HT1080 (cell line): Measurements from ENCODE around the gene CELSR2. TPM values are rescaled to one million over a fixed set of nuclear protein-coding genes. Genes with fewer than 3 reads are reported as not detected.
"Not testable (repeated sequence)": the region's sequence is repeated elsewhere in the genome, so short reads cannot be mapped to it uniquely, and the experiment has no call there.

Source experiments
- DNase-seq: peaks from one replicate; pipeline ENCODE4 v3.0.0-alpha.2; 2015; ENCODE audit warnings: low read depth
- total RNA-seq: library from RNA; depleted of rRNA; stranded (reverse); fragments of >200 nt; shearing (Covaris generic); gene quantifications from 2 replicates; pipeline ENCODE4 v1.2.3, GENCODE V29; 2014

CELSR2 gene
- total RNA-seq, 1 experiment from 2014 or later: 1.7 TPM

DNA sequence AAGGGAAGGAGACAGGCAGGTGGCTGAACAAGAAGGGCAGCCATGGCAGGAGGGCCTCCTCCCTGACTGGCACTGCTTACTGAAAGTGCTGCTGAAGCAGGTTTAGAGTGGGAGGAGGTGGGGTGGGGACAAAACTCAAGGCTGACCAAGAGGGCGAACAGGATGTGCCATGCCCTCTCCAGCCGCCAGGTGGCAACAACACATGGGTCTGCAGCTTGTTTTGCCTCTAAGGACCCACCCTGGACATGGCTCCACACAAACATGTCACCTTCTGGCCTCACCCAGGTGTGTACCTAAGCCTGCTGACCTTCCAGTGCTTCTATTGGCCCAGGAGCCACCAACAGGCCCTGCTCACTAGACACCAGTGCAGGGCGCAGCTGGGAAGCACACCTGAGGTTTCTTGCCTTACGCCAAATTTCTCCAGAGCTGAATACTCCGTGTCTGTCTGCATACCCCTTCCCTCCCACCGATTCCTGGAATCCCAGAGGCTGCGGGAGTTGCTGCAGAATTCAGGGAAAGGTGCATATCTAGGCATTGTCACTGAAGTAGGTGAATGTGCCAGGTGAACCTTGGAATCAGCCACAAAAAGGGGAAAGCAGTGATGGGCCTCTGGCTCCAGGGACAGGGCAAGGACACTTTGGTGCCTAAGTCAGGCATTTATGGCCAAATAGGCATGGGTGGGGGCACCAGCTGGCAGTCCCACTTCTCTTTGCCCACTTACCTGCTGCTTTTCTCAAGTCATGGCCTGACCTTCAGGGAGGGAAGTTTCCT lies 28.3 kb downstream of the CELSR2 start:
- peak; percentile 75 for DNase-seq

DNA sequence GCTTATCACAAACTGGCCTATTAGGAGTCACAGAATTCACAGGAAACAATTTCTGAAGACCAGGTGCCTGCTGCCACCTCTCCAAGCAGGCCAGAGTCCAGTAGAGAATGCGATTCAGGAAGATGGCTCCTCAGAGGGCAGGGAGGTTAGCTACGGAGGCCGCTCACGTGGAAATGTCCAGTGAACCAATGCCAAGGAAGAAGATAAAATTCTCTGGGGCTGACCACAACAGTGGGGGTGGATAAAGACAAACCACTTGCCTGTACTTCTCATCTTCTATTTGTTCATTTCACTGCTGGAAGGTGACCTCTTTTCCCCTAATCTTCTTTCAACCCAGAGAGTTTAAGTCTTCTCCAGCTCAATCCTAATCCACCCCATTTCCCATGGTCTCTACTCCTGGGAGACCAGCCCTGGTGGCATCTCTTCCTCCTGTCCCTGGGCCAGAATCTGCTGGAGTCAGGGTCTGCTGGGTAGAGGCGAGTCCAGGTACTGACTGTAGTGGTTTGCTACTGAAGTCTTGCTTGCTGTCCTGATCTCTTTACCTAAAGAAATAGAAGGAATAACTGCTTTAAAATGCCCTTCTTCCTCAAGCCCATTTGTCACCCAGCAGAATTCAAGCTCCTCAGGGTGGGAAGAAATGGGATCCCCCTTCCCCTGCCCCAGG lies 30.4 kb downstream of the CELSR2 start:
- no peak for DNase-seq

DNA sequence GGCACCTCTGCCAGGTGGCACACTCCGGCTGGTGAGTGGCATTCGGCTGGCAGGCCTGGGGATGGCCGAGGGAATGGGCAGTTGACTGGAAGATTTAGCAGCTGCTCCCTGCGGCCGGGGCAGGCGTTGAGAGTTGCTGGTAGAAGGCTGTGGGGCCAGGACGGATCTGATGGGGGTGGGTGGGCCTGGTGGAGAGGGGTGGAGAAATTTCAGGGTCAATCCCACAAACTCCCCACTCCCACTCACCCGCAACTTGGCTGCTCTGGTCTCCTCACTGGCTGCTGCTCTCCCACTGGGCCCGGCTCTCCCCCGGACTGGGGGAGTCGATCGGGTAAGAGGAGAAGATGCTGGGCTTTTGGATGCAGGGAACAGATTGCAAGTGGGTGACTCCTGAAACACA lies 31.5 kb downstream of the CELSR2 start:
- no peak for DNase-seq

DNA sequence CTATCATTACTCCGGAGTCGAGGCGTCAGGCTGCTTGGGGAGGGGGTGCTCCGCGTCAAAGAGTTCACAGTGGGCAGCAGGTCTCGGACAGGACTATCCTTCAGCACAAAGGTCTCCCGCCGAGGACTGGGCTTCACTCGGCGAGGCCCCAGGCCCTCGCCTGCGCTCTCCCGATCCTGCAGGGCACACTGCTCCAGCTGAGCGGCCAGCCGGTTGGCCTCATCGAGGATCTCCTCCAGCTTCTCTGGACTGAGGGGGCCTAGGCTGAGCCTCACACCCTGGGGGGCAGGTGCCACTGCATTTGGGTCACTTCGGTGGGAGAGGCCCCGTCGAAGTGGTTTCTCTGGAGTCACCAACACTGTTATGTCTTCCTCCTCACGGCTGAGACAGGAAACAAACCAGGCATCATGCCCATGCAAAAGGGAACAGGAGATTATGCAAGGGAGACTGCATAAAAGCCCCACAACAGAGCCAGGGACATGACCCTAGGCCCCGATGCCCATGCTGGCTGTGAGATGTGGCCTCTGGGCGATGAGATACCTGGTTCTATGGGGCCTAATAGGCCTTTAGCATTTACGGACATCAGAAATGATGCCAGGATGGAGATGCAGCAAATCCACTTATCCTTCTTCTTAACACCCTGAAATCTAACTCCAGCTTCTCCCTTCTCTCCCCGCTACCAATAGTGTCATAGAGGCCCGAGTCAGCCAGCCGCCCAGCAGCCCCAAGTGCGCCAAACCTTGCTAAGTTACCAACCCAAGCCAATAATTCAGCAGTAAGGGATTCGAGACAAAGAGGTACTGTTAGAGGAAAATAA lies 32.5 kb downstream of the CELSR2 start:
- DNase-seq: no peak

DNA sequence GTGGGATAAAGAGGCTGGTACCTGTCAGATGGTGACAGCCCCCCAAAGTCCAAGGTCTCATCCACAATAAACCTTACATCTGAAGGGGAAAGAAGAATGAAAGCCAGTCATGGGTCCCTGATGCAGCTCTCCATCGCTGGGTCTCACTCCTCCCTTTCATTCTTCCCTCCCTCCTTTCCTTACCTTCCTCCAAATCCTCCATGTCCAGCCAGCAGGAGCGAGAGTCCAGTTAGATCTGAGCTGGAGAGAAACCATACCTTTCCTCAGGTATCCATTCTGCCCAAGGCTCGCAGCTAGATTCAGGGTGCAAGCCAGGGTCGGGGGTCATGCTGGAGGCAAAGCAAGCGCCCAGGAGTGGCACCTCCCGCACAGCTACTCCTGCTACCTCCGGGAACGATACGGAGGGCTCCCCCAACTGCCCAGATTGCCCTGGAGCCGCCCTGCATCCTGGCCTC lies 33.2 kb downstream of the CELSR2 start:
- DNase-seq: no peak

DNA sequence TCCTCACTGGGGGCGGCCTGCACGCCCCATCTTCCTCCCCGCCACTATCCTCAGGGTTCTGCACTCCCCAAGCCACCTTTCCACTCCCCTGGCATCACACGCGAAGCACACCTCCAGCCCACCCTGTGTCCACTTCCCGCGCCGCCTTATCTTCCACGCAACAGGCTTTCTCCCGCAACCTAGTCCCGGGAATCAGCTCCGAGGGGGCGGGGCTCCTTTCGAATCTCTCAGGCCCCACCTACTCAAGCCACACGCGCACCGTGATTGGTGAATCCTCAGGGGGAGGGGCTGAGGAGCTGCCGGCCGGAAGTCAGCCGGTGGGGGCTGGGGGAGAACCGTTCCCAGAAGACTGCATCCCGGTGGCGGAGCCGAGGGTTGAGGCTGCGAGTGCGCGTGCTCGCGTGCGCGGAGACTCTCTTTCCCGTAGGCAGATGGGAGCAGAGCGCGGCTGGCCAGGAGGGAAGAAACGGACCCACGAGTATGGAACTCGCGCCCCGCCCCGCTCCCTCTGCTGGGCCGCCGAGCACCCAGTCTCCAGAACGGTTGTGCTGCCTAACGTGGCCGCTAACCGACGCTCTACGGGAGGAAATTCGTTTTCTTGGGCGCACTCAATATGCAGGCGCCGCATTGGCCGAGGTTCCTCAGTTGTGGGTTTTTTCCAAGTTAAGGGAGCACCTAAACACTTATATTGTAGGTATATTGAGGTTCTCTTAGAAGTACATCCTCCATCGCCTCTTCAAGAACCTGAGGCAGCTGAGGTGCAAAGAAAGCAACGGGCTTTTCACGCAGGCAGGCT lies 33.8 kb downstream of the CELSR2 start, which contains the start of gene PSRC1:
PSRC1 (minus strand) TSS at position 194 of the 796 bp plus-strand sequence.
- peak; percentile 94 for DNase-seq

DNA sequence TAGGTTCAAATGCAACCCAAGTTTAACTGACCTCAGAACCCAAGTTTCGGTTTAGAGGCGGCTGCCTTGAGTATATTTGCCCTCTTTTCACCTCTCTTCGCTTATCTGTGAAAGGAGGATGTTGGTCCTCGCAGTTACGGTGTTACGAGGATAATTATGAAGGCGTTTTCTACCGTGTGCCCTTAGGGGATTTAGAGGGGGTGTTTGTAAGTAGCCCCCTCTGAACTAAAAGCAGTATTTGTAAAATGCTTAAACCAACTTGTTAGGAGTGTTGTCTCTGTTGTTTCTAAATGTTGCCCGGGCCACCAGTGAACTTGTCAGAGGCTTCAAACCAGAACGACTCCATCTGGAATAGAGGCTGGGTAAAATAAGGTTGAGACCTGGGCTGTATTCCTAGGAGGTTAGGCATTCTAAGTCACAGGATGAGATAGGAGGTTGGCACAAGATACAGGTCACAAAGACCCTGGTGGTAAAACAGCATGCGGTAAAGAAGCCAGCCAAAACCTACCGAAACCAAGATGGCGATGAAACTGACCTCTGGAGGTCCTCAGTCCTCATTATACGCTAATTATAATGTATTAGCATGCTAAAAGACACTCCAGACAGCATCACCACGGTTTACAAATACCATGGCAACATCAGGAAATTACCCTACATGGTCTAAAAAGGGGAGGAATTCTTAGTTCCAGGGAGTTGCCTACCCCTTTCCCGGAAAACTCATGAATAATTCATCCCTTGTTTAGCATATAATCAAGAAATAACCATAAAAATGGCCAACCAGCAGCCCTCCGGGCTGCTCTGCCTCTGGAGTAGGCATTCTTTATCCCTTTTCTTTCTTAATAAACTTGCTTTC lies 34.6 kb downstream of the CELSR2 start:
- no peak for DNase-seq

DNA sequence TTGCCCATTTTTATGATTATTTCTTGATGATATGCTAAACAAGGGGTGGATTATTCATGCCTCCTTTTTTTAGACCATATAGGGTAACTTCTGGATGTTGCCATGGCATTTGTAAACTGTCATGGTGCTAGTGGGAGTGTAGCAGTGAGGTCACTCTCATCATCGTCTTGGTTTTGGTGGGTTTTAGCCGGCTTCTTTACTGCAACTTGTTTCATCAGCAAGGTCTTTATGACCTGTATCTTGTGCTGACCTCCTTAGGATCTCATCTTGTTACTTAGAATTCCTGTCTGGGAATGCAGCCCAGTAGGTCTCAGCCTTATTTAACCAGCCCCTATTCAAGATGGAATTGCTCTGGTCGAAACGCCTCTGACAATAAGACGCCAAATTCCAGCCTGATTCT lies 37.4 kb downstream of the CELSR2 start:
- not testable (repeated sequence) for DNase-seq

DNA sequence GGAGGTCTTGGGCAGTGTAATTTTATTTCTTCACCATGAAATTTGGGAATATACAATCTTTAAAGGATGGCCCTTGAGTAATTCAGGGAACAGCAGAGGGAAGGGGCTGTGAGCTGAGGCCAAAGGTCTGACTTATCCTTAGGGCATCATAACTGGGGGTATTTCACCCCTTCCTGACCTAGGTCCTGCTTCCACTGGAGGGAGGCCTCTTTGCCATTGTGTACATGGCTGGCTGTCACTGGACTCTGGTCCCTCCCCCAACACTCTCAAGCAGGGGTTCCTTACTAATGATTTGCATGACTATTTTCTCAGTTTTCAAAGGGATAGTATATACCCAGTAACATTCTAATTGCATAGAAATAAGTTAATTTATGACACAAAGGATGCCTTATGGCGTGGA lies 40.8 kb downstream of the CELSR2 start:
- no peak for DNase-seq

DNA sequence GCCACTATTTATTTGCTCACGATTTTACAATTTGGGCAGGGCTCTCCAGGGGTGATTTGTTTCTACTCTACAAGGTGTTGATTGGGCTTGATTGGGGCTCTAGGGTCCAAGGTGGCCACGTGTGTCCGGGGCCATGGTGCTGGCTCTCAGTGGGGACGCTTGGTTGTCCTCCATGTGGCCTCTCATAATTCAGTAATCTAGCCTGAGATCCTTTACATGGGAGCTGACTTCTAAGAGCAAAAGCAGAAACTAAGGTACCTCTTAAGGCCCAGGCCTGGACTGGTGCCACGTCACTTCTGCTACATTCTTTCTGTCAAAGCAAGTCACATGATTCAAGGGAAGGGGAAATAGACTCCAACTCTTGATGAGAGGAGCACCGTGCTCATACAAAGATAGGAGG lies 41.7 kb downstream of the CELSR2 start:
- no peak for DNase-seq

DNA sequence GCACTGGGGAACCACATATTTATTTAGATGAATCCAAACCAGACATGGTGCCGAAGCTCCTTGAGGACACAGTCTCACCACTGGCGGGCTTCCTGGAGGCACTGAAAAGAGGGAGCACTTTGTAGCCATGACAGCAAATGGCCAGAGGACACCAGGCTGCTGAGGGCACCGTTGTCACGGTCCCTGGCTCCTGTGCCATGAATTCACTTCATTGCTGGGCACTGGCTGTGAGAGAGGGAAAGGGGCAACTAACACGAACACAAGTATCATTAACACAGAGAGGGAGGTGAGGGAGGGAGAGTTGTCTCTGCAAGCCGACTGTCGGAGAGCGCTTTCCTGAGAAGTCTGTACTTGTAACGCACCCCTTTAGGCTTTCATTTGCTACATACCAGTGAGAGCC lies 43.0 kb downstream of the CELSR2 start:
- no peak for DNase-seq

DNA sequence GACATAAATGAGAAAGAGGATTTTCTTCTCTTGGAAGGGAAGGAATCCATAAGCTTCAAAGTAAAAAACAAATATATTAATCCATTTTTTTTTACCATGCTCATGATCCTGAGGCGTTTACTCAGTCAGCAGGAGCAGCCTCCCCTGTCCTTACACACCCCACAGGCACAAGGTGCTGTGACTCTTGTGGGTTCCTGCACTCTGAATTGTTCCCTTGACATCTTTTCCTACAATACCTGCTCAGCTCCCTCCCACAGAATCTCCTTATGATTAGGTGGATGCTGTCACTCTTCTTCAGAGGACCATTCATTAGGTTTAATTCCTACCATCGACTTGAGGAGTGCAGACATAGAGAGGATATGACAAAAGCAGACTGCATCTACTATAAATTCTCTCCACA lies 43.7 kb downstream of the CELSR2 start:
- no peak for DNase-seq

DNA sequence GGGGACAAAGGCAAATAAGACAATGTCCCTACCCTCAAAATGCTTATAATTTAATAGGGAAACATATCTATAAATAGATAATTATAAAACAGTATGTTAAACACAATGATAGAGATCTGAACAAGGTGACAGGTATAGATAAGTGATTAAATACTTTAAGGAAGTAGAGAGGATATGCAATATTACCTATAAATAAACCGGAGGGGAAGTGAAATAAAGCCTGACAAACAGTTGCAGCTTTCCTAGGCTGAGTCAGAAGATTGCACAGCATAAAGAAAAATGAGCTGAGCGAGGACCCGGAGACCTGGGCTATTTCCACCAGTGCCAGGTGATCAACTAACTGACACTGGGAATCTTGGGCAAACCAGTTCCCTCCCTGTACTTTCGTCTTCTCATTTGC lies 45.1 kb downstream of the CELSR2 start:
- DNase-seq: no peak

DNA sequence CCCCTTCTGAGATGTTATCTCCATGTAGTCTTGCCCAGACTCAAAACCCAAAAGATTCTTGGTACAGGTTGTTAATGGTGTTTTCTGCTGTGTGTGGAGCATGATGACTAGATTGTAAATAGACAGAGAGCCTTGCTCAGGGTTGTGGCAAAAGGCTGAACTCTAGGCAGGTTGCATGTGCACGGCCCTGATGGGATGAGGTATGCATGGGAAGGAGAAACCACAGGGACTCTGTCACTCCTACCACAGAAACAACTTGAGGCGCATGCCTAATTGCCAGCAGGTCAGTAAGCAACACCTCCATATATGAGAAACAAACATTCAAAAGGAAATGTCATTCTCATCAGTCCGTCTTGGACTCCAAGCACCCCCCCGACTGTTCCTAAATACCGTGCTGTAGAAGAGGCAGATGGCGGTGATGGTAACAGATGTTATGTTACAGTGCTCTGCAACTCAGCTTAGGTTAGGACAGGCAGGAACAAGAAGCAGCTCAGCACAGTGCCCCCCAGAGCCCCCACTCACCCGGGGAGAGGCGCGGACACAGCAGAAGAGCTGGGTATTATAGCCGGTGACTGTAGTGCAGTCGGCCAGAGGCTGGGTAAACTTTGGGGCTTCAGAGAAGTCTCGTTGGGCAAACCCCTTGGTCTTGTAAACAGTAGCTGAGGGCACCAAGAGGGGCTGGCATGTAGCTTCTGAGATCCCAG lies 46.5 kb downstream of the CELSR2 start:
- no peak for DNase-seq

DNA sequence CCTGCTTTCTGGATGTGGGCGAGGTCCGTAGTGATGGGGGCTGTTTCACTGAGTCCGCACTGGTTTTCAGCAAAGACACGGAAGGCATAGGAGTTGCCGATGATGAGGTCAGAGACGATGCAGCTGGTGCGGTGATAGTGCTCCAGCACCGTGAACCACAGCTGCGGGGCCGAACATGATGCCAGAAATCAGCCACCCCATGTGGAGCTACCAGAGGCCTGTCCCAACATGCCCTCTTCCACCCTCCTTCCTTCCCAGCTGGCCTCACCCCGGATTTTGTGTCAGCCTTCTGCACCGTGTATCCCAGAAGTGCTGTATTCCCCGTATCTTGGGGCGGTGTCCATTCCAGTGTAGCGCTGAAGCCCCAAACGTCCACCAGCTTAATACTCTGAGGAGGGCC lies 47.4 kb downstream of the CELSR2 start:
- no peak for DNase-seq

DNA sequence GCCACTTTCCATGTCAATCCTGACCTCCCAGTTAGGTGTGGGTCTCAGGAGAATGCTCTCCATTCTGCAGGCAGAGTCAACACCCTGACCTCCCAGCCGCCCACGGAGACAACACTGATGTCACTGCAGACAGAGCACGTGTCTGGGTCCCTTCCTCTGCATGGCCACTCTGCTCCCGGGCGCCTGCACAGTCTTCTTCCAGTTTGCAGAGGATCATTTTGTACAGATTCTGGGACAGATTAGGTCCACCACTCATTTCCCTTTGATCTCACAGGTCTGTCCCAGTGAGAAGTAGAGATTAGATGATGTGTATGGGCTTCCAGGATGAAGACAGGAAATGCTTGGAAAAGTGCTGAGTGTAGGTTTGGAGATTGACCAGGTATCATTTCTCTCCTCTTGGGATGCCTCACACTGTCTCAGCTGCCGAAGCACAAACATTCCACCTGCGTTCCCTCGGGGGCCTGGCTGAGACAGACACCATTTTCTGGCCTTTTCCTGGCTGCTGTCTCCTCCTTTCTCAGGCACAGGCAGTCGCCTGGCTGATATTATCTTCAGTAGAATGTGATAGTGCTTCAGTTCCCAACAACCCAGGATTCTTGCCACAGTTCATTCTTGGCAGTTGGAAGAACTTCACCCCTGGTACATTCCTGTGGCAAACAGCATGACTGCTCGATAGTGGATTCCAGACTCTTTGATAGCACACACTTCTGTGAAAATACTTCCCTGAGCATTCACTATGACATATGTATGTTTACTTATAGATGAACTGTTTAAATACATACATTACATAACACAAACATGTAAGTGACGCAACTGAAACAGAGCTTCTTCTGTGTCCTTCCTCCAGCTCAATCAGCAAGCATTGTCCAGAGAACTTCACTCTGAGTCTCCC lies 49.6 kb downstream of the CELSR2 start:
- DNase-seq: peak; percentile 70

DNA sequence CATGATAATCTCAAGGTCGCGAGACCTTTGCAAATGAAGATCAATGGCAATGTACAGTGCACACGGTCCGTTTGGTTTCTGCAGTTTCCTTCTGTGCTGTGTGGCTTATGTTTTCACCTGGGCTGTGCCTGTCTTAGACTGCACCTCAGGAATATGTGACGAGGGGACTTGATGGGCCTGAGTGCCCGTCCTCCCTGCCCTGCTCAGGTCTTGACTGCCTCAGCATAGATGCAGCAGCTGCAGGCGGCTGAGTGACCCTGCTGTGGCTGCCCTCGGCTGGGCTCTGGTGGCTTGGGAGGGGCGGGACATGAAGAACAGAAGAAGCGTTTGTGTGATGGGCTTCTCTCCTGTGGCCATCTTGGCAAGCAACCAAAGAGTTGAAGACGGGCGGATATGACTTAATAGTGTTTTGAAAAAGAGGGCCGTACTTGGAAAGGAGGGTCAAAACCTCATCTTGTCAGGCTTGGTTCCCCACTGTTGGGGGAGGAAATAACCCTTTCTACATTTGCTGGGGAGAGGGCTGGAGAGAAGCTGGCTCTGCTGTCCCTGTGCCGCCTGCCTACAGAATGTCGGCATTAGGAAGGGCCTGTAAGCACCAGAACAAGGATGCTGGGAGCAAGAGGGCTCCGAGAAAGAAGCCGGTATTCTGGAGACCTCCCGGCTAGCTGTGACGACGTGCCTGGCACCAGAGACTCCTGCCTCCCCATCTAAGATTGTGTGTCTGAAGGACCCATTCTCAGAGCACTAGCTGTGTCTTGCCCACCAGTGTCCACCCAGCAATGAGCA lies 50.4 kb downstream of the CELSR2 start:
- peak; percentile 89 for DNase-seq

DNA sequence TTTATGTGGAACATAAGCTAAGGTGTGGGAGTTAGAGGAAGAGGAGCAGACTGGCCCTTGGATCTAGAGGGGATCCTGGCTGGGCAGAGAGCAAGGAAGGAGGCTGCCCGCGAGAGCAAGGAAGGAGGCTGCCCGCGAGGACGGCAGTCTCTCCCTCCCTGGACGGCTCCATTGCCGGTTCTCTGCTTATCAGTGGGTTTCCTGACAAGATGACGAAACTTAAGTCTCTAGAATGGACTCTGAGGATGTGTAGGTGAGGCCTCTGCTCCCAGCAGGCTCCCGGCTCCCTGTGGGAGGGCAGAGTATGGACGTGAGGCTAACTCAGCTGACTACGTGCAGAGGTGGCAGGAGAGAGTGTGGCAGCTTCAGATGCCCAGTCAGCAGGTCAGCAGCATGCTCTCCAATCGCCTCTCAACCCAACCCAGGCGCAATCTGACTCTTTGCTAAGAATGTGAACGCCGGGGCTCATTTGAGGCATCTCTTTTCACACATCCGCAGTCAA lies 51.4 kb downstream of the CELSR2 start:
- no peak for DNase-seq
